Measurements from ENCODE around the gene TPMT.
A peak's percentile ranks its signal among the peaks of the same experiment; 100 is the strongest.

TPMT gene

DNA sequence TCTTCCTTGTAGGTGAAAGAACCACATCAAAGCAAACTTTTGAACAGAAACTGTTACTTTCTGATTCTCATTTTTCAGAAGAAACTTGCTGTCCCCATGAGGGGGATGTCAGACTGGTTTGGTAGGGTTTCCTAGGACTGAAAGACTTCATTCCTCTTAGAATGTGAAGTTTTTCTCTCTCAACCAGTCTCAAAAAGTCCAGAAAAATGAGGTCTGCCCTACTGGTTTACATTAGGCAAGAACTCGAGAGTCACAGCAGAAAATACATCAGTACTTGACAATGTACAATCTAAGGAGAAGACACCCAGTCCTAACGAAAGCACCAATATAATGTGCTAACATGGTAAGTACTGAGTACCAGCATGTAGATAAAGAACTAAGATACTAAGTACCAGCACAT is 19.7 kb downstream of the TPMT start:
- H3K9me3 Mint-ChIP-seq, result no peaks in the 10 kb centered on the region
- TF ChIP-seq, protein P1, sequence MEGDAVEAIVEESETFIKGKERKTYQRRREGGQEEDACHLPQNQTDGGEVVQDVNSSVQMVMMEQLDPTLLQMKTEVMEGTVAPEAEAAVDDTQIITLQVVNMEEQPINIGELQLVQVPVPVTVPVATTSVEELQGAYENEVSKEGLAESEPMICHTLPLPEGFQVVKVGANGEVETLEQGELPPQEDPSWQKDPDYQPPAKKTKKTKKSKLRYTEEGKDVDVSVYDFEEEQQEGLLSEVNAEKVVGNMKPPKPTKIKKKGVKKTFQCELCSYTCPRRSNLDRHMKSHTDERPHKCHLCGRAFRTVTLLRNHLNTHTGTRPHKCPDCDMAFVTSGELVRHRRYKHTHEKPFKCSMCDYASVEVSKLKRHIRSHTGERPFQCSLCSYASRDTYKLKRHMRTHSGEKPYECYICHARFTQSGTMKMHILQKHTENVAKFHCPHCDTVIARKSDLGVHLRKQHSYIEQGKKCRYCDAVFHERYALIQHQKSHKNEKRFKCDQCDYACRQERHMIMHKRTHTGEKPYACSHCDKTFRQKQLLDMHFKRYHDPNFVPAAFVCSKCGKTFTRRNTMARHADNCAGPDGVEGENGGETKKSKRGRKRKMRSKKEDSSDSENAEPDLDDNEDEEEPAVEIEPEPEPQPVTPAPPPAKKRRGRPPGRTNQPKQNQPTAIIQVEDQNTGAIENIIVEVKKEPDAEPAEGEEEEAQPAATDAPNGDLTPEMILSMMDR (IDR thresholded peaks at IDR 0.05; ENCODE audit: unreplicated experiment in 3 of 3), result no peak
- no peak overlapping the region for H3K4me3 Mint-ChIP-seq
- H3K27me3 Mint-ChIP-seq (ENCODE audit: low read depth), result no peaks in the 10 kb centered on the region
- no peak overlapping the region for H3K27ac Mint-ChIP-seq
- no peaks in the 10 kb centered on the region for H3K4me1 Mint-ChIP-seq
- H3K36me3 Mint-ChIP-seq (ENCODE audit: low read depth), result peaks cover 37% of the 10 kb centered on the region

DNA sequence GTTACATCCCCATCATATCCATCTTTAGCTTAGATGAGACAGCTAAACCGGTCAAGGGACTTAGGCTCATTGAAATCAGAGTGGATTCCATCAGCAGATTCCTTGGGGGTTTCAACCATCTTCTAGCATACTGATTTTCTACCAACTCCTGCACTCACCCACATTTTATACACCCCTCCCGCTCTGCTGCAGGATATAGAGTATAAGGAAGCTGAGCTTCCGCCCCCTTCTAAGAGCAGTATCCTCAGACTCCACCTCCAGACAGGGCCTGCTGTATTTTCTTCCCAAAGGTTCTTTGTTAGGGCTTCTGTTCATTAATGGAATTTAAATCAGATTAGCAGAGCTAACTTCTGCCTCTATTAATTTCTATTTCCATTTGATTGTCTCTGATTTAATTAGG is 22.5 kb downstream of the TPMT start:
- peaks cover 27% of the 10 kb centered on the region for H3K36me3 Mint-ChIP-seq (ENCODE audit: low read depth)
- no peaks in the 10 kb centered on the region for H3K9me3 Mint-ChIP-seq
- no peak overlapping the region for H3K27ac Mint-ChIP-seq
- no peaks in the 10 kb centered on the region for H3K27me3 Mint-ChIP-seq (ENCODE audit: low read depth)
- H3K4me1 Mint-ChIP-seq, result no peaks in the 10 kb centered on the region
- no peak overlapping the region for H3K4me3 Mint-ChIP-seq
- TF ChIP-seq, protein P1 (IDR thresholded peaks at IDR 0.05; ENCODE audit: unreplicated experiment in 3 of 3), result no peak

DNA sequence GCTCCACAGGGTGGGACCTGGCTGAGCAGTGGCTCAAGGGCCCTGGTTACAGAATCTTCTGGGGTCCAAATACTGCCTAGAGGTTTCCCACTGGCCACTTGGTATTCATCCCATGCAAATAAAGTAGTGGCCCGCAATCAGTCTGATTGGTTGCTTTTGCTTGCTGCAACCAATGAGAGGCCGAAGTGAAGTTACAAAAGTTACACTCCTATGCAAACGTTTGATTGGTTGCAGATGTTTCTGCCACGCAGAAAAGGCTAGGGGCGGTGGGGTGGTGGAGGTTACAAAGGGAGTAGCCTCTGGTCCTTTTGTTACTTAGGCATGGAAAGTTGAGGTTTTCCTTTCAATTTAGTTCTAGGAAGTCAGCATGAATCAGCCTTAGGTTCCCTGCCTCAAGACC is 28.8 kb downstream of the TPMT start:
- Mint-ChIP-seq H3K27me3 (ENCODE audit: low read depth) (peaks cover 11% of the 10 kb centered on the region), H3K4me1 (peaks cover 5% of the 10 kb centered on the region), H3K4me3 (no peak overlapping the region), H3K27ac (no peak overlapping the region), H3K9me3 (no peaks in the 10 kb centered on the region), H3K36me3 (ENCODE audit: low read depth) (peaks cover 4% of the 10 kb centered on the region)
- TF ChIP-seq, protein P1 (IDR thresholded peaks at IDR 0.05; ENCODE audit: unreplicated experiment in 3 of 3), result no peak

- peaks cover 3% of the 10 kb centered on the region for H3K9me3 Mint-ChIP-seq
- peak within 1 kb of the TSS; percentile 78 to 81 (median 79) for H3K4me3 Mint-ChIP-seq
- H3K27me3 Mint-ChIP-seq (ENCODE audit: low read depth), result peaks cover 17% of the 10 kb centered on the region
- TF ChIP-seq, protein P1 (IDR thresholded peaks at IDR 0.05; ENCODE audit: unreplicated experiment in 3 of 3), result peak; percentile 87 to 90 (median 89)
- peak within 1 kb of the TSS in 1 of 3 experiments; percentile 73 for H3K27ac Mint-ChIP-seq
- H3K36me3 Mint-ChIP-seq (ENCODE audit: low read depth), result no peaks in the 10 kb centered on the region
- peaks cover 5% of the 10 kb centered on the region for H3K4me1 Mint-ChIP-seq
Observed at GRCh38 chr6:18122128-18123093, 32.5 kb downstream of the TPMT start, which contains the start of gene NHLRC1. Gene NHLRC1, minus strand, starts transcription at chr6:18122677. Its CDS starts 71 bp downstream, at chr6:18122606.

DNA sequence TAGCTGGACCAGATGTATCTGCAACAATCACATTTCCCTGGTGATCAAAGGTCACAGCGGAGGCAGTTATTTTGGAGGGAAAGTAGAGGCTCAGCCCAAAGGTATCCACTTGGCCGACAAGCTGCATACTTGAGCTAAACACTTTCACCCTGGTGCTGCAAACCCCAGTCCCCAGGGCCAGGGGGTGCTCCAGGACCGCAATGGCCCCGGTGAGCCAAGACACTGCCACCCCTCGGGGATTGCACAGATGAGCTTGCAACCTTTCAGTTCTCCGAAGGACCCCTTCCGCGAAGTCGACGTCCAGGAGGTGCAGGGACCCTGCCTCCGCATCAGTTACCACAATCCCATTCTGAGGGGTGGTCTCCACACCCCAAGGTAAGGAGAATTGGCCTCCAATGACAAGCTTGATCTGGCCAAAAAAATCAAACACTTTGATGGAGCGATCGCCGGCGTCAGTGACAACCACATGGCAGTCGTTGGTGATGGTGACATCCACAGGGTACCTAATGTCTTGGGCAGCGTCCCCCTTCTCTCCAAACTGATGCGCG is 33.2 kb downstream of the TPMT start:
- H3K27me3 Mint-ChIP-seq (ENCODE audit: low read depth), result peaks cover 17% of the 10 kb centered on the region
- TF ChIP-seq, protein P1 (IDR thresholded peaks at IDR 0.05; ENCODE audit: unreplicated experiment in 3 of 3), result no peak

More for the DNA sequence above, 33.2 kb downstream of the TPMT start:
- Mint-ChIP-seq H3K4me1 (peaks cover 5% of the 10 kb centered on the region), H3K36me3 (ENCODE audit: low read depth) (no peaks in the 10 kb centered on the region), H3K4me3 (peak overlapping the region; percentile 31 to 73 (median 64)), H3K9me3 (peaks cover 3% of the 10 kb centered on the region), H3K27ac (peak overlapping the region in 1 of 3 experiments; percentile 73)

All from nephron (organoid).